Stomach (tissue), 4 donors: ENCODE measurements around the gene DNM1.

Experiments used
- EP300 ChIP-seq: sonication (generic); formaldehyde crosslinking; IDR thresholded peaks from one replicate; pipeline ENCODE4 v1.6.1; 2017; ENCODE audit warnings: antibody characterized with exemption
- POLR2AphosphoS5 ChIP-seq, 3 donors: sonication (generic); formaldehyde crosslinking; IDR thresholded peaks; one replicate each; pipeline ENCODE4 v1.6.1; 2016; ENCODE audit warnings: antibody characterized with exemption in 3 of 3
- TF ChIP-seq, protein P1 (sequence below), 7 experiments: fragments of 450-650 bp in 4 of 7; fragments of 200-600 bp in 3 of 7; sonication (generic) in 3 of 7; IDR thresholded peaks; one replicate each; pipeline ENCODE4 v1.5.1; 2016 to 2019; ENCODE audit warnings: antibody characterized with exemption in 7 of 7, control low read depth in 2 of 7, mild to moderate bottlenecking in 1 of 7

DNA sequence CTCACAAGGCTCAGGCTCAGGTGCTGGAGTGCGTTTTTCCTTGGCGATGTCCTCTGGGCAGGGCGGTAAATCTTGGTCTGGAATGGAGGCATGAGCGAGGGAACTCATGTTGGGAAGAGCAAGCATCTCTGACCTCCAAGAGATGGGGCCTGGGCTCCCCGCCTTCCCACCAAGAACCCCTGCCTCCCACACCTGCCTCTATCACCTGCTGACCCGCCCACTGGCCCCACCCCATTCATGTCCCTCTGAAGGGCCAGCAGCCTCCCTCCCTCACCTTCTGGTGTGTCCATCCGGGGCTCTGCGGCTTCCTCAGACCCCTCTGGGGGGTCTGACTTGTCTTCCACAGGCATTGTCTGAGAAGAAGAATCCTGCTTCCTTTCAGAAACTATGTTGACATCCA lies 22.7 kb upstream of the DNM1 start:
- TF ChIP-seq, protein P1, sequence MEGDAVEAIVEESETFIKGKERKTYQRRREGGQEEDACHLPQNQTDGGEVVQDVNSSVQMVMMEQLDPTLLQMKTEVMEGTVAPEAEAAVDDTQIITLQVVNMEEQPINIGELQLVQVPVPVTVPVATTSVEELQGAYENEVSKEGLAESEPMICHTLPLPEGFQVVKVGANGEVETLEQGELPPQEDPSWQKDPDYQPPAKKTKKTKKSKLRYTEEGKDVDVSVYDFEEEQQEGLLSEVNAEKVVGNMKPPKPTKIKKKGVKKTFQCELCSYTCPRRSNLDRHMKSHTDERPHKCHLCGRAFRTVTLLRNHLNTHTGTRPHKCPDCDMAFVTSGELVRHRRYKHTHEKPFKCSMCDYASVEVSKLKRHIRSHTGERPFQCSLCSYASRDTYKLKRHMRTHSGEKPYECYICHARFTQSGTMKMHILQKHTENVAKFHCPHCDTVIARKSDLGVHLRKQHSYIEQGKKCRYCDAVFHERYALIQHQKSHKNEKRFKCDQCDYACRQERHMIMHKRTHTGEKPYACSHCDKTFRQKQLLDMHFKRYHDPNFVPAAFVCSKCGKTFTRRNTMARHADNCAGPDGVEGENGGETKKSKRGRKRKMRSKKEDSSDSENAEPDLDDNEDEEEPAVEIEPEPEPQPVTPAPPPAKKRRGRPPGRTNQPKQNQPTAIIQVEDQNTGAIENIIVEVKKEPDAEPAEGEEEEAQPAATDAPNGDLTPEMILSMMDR (IDR thresholded peaks at IDR 0.05), result no peak
- TF ChIP-seq POLR2AphosphoS5 (IDR thresholded peaks at IDR 0.05) (no peak), EP300 (no peak)
